GM18867 (cell line): ENCODE results near the gene ARL14.

Source experiments
- ATAC-seq: cut with Tn5 transposase; IDR thresholded peaks from one replicate; pipeline ENCODE4 v1.9.1; 2021; ENCODE audit warnings: mild to moderate bottlenecking, moderate library complexity; ENCODE audit not compliant: unreplicated experiment

Gene ARL14

GRCh38 chr3:160676547-160677303, at the start of gene ARL14:
Gene ARL14, plus strand, starts transcription at chr3:160677160. Its CDS starts 187 bp downstream, at chr3:160677347.
- no peak for ATAC-seq

DNA sequence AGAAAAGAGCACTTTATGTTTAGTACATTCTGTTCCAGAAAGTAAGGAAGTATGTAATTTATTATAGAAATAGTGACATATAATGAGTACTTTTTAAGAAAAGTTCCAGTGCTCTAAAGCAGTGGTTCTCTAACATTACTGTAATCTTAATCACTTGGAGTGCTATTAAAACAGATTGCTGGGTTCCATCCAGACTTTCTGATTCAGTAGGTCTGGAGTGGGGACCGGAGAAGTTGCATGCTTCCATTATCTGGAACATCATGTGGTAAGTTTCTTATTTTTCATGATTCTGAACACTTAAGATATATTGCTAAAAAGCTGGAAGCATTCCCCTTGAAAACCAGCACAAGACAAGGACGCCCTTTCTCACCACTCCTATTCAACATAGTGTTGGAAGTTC, 47.5 kb upstream of the ARL14 start:
- no peak for ATAC-seq

GRCh38 chr3:160633361-160634083, 43.4 kb upstream of the ARL14 start:
- no peak for ATAC-seq

GRCh38 chr3:160635213-160635612, 41.7 kb upstream of the ARL14 start:
- no peak for ATAC-seq

DNA sequence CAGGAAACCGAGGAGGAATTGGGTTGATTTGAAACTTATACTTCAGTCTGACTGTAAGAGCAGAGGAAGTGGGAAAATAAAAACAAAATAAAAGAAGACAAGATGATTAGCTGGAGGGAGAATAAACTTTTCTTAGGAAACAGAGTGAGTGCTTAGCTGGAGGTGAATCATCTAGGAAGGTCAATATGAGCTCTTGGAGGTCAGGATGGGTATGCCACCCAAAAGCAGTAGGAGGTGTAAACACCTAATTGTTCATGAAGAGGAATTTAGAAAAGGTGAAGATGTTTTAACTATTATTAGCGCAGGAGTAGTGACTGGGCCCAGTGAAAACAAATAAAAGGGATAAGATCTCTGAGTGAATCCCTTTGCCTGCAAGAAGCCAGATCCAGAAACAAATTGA, 39.9 kb upstream of the ARL14 start:
- ATAC-seq, result no peak

GRCh38 chr3:160638184-160638583, 38.8 kb upstream of the ARL14 start:
- no peak for ATAC-seq

DNA sequence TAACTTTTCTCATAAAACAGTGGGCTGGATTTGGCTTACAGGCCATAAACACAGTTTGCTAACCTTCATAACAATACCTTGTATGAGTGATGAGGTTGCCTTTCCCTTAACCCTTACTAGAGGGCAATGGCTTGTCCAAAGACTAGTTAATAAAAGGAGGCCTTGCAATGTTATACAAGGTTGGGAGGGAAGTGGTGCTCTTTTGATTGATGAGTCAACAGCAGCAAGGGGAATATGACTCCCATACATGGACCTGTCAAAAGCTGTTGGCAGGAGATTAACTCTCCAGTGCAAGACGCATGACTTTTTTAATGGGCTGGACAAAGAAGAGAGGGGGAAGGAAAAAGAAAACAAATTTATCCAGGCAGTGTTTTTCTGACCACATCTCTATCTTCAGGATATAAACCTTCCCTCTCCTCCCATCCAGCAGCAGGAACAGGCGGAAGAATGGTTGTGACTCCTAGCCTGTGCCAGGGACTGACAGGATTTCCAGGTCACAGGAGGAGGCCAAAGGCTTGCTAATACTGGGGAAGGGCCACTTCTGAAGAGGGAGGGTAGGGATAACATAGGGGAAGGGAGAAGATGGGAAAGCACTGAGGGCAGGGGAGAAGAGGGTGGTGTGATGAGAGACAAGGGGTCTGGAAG, 35.2 kb upstream of the ARL14 start:
- ATAC-seq, result no peak

GRCh38 chr3:160643994-160644393, 33.0 kb upstream of the ARL14 start:
- peak; percentile 80 for ATAC-seq

DNA sequence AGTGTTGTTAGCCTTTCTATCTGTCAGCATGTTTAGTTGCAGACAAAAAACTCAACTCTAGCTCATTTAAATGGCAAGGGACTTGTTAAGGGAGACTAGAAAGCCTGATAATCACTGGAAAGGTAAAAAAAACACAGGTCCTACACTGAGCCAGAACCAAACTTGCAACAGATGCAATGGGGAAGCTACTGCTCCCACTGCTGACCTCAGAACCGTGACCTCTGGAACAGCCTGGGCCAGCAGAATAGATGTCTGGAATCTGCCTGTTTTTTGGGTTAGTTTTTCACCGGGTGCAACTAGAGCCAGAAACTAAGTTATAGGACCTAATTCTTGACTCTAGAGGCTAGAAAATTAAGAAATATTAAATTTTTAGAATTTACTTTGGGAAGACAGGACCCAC, 32.5 kb upstream of the ARL14 start:
- ATAC-seq, result no peak

DNA sequence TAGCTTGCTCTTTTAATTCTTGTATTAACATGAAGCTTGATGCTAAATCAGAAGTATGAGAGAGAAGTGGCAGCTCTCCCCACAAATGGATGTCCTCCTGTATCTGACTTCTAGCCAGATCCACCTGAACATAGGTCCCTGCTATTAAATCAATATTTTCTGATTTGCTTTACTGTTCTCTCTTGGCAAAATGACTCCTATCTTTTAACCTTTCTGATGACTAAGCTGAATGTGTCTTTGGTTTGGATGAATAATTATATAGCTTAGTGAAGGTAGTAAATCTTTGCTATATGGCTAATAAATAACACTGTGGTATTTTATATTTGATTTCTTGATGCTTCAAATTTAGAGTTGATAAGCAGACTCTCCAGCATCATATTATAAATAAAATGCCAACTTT, 28.3 kb upstream of the ARL14 start:
- ATAC-seq, result no peak

DNA sequence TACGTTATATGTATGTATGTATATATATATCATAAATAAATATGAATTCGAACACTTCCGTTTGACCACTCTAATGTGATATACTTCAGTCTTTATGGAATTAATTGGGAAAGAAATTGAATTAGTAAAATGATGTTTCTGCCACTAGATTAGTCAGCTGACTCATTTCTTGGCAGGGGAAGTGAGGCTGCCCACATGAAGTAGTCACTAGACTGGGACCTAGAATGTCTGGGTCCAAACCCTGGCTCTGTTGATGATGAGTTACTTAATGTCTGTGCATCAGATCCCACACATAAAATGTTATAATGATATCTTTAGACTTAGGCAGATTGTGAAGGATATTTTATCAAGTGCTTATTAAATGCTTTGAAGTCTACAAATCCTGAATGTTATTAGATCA, 27.4 kb upstream of the ARL14 start:
- no peak for ATAC-seq

GRCh38 chr3:160653512-160653911, 23.4 kb upstream of the ARL14 start:
- no peak for ATAC-seq

GRCh38 chr3:160660902-160661301, 16.1 kb upstream of the ARL14 start:
- no peak for ATAC-seq

DNA sequence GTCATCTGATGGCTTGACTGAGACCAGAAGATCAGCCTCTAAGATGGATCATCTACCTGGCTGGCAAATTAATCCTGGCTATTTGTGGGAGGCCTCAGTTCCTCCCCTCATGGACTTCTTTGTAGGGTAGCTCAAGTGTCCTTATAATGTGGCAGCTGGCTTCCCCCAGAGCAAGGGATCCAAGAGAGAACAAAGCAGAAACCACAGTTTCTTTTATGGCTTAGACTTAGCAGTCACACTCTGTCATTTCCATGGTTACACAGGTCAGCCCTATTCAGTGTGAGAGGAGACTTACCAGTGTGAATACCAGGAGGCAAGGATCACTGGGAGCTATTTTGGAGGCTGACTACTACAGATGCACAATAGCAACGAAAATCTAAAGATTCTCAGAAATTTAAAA, 15.3 kb upstream of the ARL14 start:
- no peak for ATAC-seq

DNA sequence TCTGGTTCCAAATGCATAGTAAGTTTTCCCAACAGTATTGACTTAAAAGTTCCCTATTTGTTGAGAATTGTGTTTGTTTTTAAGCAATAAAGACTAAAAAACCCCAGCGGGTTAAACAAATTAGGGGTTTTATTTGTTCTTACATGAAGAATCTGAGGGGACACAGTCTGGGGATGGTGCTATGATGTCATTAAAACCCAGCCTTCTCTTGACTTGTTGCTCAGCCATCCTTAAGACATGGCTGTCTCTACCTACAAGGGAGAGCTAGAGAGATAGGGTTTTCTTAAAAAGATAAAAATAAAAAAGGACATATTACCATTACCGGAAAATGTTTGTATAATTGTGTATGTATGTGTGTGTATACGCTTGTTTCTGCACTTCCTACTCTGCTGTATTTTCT, 11.7 kb upstream of the ARL14 start:
- ATAC-seq, result peak; percentile 53

- ATAC-seq, result peak; percentile 66
These were observed 11.0 kb upstream of the ARL14 start for GRCh38 chr3:160665784-160666526.

DNA sequence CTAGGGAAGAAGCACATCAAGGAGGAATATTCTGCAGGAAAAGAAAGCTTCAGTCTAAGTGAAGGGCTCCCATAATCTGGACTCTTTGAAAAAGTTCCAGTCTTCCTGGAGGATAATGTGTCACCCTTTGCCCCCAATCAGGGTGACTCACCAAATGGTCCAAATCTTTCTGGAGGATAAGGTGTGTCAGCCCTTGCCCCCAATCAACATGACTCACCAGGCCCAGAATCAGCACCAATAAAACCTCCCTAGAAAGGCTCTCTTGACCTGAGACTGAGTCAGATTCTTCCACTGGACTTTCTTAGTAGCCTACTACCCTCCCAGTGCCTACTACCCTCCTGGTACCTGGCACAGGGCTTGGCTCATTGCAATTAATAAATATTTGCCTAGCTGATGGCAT, 9.5 kb upstream of the ARL14 start:
- ATAC-seq, result no peak

DNA sequence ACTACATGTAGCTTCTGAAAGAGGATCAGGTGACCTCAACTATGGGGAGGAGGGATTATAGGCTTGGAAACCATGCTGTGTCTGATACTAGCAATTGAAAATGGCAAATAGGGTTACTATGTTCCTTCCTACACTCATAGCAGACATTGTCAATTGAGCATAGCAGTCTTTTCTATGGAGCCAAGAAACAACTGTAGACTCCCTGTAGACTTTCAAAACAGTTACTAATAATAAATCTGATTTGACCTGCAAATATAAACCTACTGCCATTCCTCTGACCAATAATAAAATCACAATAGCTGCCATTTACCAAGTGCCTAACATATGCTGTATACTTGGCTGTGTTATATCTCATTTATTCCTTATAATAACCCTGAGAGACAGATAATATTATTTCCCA, 8.5 kb upstream of the ARL14 start:
- ATAC-seq, result no peak

DNA sequence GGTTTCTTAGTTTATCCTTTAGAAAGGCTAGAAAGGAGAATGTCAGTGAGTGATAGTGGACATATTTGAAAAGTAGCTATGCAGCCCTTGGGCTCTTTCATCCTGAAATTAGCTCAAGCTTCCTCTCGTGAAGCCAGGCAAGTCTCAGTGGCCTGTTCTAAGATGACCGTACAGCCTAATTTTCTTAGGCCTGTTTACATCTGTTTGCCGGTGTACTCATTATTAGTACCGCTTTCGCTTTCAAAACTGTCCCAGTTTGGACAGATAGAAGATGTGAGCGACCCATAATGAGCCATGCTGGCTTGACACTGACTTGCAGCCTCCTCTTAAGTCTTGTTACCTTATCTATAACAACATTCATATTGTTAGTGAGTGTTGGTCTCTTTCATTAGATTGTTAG, 5.7 kb upstream of the ARL14 start:
- peak; percentile 97 for ATAC-seq

- ATAC-seq, result peak; percentile 40
These were observed 5.0 kb upstream of the ARL14 start for GRCh38 chr3:160671995-160672394.

DNA sequence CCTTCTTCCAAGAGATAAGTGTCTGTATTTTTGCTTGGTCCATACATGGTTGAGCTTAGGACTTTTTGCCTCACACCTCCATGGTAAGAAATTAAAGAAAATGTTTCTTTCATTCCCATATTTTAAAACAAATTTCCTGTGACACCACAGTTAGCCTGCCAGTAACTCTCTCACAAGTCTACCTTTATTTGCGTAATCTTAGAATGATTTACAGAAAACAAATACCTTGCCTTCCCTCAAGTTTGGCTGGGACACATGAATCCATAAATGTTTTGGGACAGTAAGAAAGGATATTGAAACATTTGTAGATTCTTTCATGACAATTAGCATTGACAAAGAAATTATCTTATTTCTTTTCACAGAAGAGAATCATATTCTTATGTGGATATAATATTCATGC, 3.8 kb upstream of the ARL14 start:
- ATAC-seq, result no peak
